PC-3 (cell line): ENCODE results near the gene NAGS. TPM values are rescaled to one million over a fixed set of nuclear protein-coding genes. Genes with fewer than 3 reads are reported as not detected.
A peak's percentile ranks its signal among the peaks of the same experiment; 100 is the strongest.

Experiments used
- ATAC-seq: fragments of 200-7000 bp; cut with Tn5 transposase; 2 replicates; pipeline ENCODE4 v1.9.1; 2020; ENCODE audit warnings: mild to moderate bottlenecking, moderate library complexity
- BruUV-seq: library from RNA; stranded (reverse); fragments of 400-500 nt; replicated peaks from 2 replicates; lab custom pipeline; 2021; lab: Mats Ljungman, UMichigan
- CTCF ChIA-PET: fragments of 300-600 bp; sonication (Branson Sonifier 250); formaldehyde crosslinking; loops from one replicate; lab custom pipeline; 2022; ENCODE audit warnings: antibody characterized with exemption; lab: Charles Lee
- POLR2A ChIA-PET: fragments of 300-600 bp; sonication (Branson Sonifier 250); formaldehyde crosslinking; loops from one replicate; lab custom pipeline; 2022; ENCODE audit warnings: antibody characterized with exemption; ENCODE audit not compliant: unreplicated experiment; lab: Charles Lee
- DNase-seq: peaks from one replicate; pipeline ENCODE4 v3.0.0-alpha.2; 2015
- H2AFZ ChIP-seq: fragments of 300-600 bp; sonication (generic); 2 replicates; pipeline ENCODE4 v1.6.0; 2016; ENCODE audit warnings: antibody characterized with exemption, low read length
- H3F3A ChIP-seq: fragments of 300-600 bp; sonication (generic); one replicate; pipeline ENCODE4 v1.6.0; 2017; ENCODE audit warnings: antibody characterized with exemption, low read length, control low read depth, mild to moderate bottlenecking; ENCODE audit not compliant: unreplicated experiment
- H3K27ac ChIP-seq: fragments of 300-600 bp; sonication (generic); 2 replicates; pipeline ENCODE4 v1.5.1; 2016; ENCODE audit warnings: mild to moderate bottlenecking, low read length
- H3K27me3 ChIP-seq: fragments of 300-600 bp; sonication (generic); 2 replicates; pipeline ENCODE4 v1.6.1; 2016; ENCODE audit warnings: low read length, mixed read lengths
- H3K36me3 ChIP-seq: fragments of 300-600 bp; sonication (generic); 2 replicates; pipeline ENCODE4 v1.6.1; 2016; ENCODE audit warnings: low read depth, mixed run types, low read length, mixed read lengths
- H3K4me1 ChIP-seq: fragments of 300-600 bp; sonication (generic); 2 replicates; pipeline ENCODE4 v1.5.1; 2016; ENCODE audit warnings: low read length; ENCODE audit not compliant: insufficient read depth
- H3K4me2 ChIP-seq: fragments of 300-600 bp; sonication (generic); 2 replicates; pipeline ENCODE4 v1.6.0; 2016; ENCODE audit warnings: low read length
- H3K4me3 ChIP-seq: fragments of 300-600 bp; sonication (generic); 2 replicates; pipeline ENCODE4 v1.5.1; 2016; ENCODE audit warnings: mild to moderate bottlenecking, low read length, mixed read lengths
- H3K79me2 ChIP-seq: fragments of 300-600 bp; sonication (generic); 2 replicates; pipeline ENCODE4 v1.6.1; 2017; ENCODE audit warnings: low read length, mixed read lengths
- H3K9ac ChIP-seq: fragments of 300-600 bp; sonication (generic); 2 replicates; pipeline ENCODE4 v1.6.0; 2016; ENCODE audit warnings: mild to moderate bottlenecking, low read length
- H3K9me2 ChIP-seq: fragments of 300-600 bp; sonication (generic); replicated peaks from 2 replicates; pipeline ENCODE4 v1.6.1; 2016; ENCODE audit warnings: mixed run types, low read length, mixed read lengths
- H3K9me3 ChIP-seq: fragments of 300-600 bp; sonication (generic); 2 replicates; pipeline ENCODE4 v1.6.1; 2016; ENCODE audit warnings: low read length, mixed read lengths
- H4K20me1 ChIP-seq: fragments of 300-600 bp; sonication (generic); 2 replicates; pipeline ENCODE4 v1.6.1; 2016; ENCODE audit warnings: low read length, mixed read lengths
- CTCF ChIP-seq: fragments of 300-600 bp; sonication (generic); conservative IDR thresholded peaks from 2 replicates; pipeline ENCODE4 v1.5.1; 2017; ENCODE audit warnings: antibody characterized with exemption, low read depth, mild to moderate bottlenecking, low read length
- EZH2 ChIP-seq: fragments of 300-600 bp; sonication (generic); IDR thresholded peaks from one replicate; pipeline ENCODE4 v1.6.1; 2017; ENCODE audit warnings: antibody characterized with exemption, mild to moderate bottlenecking, low read length; ENCODE audit not compliant: unreplicated experiment
- EZH2phosphoT487 ChIP-seq: fragments of 300-600 bp; sonication (generic); IDR thresholded peaks from 2 replicates; pipeline ENCODE4 v1.6.1; 2018; ENCODE audit warnings: mild to moderate bottlenecking, antibody characterized with exemption, low read length, borderline replicate concordance
- intact Hi-C: fragments of 100-400 bp; cut with micrococcal nuclease; formaldehyde crosslinking; loops from 2 replicates; pipeline ENCODE4 v1.9.0; 2023
- total RNA-seq: library from RNA; depleted of rRNA; stranded (reverse); fragments of >200 nt; gene quantifications from 2 replicates; pipeline ENCODE4 v1.2.3, GENCODE V29; 2014

Gene NAGS
- total RNA-seq, 1 experiment from 2014 or later: 13.5 TPM

DNA sequence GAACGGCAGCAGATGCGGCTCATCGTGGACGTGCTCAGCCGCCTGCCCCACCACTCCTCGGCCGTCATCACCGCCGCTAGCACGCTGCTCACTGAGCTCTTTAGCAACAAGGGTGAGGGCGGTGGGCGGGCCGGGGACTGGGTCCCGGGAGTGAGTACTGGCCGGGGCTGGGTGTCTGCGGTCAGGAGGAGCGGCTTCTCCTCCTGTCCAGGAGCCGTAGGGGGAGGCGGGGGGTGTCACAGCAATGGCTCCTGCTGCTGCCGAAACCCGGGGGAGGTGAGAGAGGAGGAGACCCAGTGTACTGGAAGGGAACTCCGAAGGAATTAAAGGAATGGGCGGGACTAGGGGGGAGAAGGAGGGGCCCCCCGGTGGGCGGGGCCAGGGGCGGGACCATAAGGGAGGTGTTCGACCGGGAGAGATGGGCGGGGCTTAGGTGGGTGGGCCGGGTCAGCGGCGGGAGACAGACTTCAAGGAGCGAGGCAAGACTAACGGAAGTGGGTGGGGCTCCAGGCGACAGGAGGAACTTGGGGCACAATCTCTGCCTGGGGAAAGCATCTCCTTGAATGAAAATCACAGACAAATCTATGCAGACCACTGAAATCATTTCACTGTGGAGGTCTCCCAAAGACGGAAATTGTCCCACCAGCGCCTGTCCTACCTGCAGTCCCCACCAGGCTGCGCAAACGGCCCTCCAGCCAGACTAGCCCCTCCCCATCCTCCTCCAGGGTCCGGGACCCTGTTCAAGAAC lies 2.4 kb downstream of the NAGS start:
- Histone ChIP-seq H3K9me2 (no peaks in the 10 kb centered on the region), H3K27ac (peak overlapping the region; percentile 66), H3K9me3 (no peaks in the 10 kb centered on the region), H3K36me3 (peaks cover 10% of the 10 kb centered on the region; the same call in 1 of the 2 replicates), H3K9ac (peak overlapping the region; percentile 74), H3F3A (peaks cover 4% of the 10 kb centered on the region), H3K4me1 (peaks cover 33% of the 10 kb centered on the region), H3K79me2 (peaks cover 18% of the 10 kb centered on the region; the same call in 1 of the 2 replicates), H2AFZ (peak overlapping the region; percentile 89), H3K4me3 (peak overlapping the region; percentile 83), H3K27me3 (no peaks in the 10 kb centered on the region), H3K4me2 (peak overlapping the region; percentile 96), H4K20me1 (no peaks in the 10 kb centered on the region)
- CTCF ChIA-PET: interaction anchor here (0.6 to 1.3 kb wide), 8 partner anchors 11 to 212 kb away, joined by 3 to 9 read pairs (median 4); partner anchors contain the start of gene G6PC3
- no peak for TF ChIP-seq EZH2phosphoT487
- peak; percentile 64 for TF ChIP-seq CTCF
- TF ChIP-seq EZH2: no peak
- DNase-seq (peak; percentile 100), ATAC-seq (peak; percentile 59)
- intact Hi-C loops: loop anchor here (1.0 to 5.0 kb wide), 3 partner anchors 8 to 131 kb away; partner anchors contain the start of gene TMEM101
- POLR2A ChIA-PET: interaction anchor here (0.5 to 0.6 kb wide), 5 partner anchors 93 to 550 kb away, joined by 3 to 4 read pairs (median 3); partner anchors contain the start of gene HDAC5
- BruUV-seq: no TSS peak

- Histone ChIP-seq H3K36me3 (peaks cover 10% of the 10 kb centered on the region; the same call in 1 of the 2 replicates), H2AFZ (peak overlapping the region; percentile 89), H3K79me2 (peaks cover 18% of the 10 kb centered on the region; the same call in 1 of the 2 replicates), H3K9me3 (no peaks in the 10 kb centered on the region), H3K9me2 (no peaks in the 10 kb centered on the region), H4K20me1 (no peaks in the 10 kb centered on the region), H3K9ac (peak overlapping the region; percentile 42), H3K4me3 (peak overlapping the region; percentile 83), H3K27ac (no peak overlapping the region), H3F3A (peaks cover 3% of the 10 kb centered on the region), H3K4me1 (peaks cover 27% of the 10 kb centered on the region), H3K4me2 (peak overlapping the region; percentile 96), H3K27me3 (no peaks in the 10 kb centered on the region)
- peak; percentile 2 for ATAC-seq
- intact Hi-C loops: loop anchor here (5.0 kb wide), 1 partner anchor 130 kb away; no protein-coding TSS in a partner anchor
- DNase-seq: peak; percentile 26
- POLR2A ChIA-PET: no interaction called here
- no TSS peak for BruUV-seq
- no peak for TF ChIP-seq EZH2
- TF ChIP-seq EZH2phosphoT487: no peak
- TF ChIP-seq CTCF: no peak; the same call in 1 of the 2 replicates
- CTCF ChIA-PET: interaction anchor here (0.6 to 1.2 kb wide), 2 partner anchors 12 to 63 kb away, joined by 3 to 9 read pairs; no protein-coding TSS in a partner anchor
Observed at GRCh38 chr17:44007346-44008204, 3.2 kb downstream of the NAGS start.
